Smooth muscle cell of bladder (primary cell): ENCODE data around the gene PCDHB4. TPM values are rescaled to one million over a fixed set of nuclear protein-coding genes. Genes with fewer than 3 reads are reported as not detected.

Experiments used
- total RNA-seq: library from RNA; depleted of rRNA; stranded (reverse); fragments of >200 nt; gene quantifications from 2 replicates; pipeline ENCODE4 v1.2.3, GENCODE V29; 2014

Gene PCDHB4
- 0.09 and 0.14 TPM in 2 replicates for total RNA-seq

DNA sequence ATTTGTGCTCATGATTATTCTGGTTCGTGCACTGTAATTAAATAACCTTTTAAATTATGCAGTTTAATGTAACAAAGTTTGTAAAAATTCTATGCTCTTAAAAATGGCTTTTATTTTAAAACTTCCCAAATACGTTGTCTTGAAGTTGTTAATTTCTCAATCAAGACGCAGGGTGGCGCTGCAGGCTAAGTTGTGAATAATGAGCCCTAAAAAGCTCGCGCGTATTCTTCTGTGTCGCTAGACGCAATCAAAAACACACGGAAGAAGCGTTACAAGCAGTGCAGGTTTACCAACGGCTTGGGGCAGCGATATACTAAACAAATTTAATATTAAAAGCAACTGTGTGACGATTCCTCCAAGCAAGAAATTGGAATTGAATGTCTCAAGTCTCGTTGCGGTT is at the start of gene PCDHB4:
TSS of gene PCDHB4 (plus strand) at position 256 of the 400 bp plus-strand sequence. CDS start 181 bp downstream, outside the sequence.

DNA sequence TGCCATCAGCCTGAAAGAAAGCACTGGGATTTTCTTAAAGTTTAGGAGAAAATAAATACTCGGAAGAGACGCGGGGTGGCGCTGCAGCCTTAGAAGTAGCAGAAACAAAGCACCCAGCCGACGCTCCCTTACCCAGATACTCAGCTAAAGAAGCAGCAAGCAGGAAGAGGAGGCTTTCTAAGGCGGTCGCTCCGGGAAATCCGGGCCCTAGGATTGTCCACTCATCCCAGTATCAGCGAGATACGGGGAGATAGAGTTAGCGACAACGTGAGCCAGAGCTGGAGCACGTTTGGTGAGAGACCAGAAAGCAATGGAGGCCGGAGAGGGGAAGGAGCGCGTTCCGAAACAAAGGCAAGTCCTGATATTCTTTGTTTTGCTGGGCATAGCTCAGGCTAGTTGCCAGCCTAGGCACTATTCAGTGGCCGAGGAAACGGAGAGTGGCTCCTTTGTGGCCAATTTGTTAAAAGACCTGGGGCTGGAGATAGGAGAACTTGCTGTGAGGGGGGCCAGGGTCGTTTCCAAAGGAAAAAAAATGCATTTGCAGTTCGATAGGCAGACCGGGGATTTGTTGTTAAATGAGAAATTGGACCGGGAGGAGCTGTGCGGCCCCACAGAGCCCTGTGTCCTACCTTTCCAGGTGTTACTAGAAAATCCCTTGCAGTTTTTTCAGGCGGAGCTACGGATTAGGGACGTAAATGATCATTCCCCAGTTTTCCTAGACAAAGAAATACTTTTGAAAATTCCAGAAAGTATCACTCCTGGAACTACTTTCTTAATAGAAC is 26.9 kb upstream of the PCDHB4 start, which contains the start of gene PCDHB2:
TSS of gene PCDHB2 (plus strand) at position 135 of the 782 bp plus-strand sequence. CDS start at position 311, 176 bp downstream.

DNA sequence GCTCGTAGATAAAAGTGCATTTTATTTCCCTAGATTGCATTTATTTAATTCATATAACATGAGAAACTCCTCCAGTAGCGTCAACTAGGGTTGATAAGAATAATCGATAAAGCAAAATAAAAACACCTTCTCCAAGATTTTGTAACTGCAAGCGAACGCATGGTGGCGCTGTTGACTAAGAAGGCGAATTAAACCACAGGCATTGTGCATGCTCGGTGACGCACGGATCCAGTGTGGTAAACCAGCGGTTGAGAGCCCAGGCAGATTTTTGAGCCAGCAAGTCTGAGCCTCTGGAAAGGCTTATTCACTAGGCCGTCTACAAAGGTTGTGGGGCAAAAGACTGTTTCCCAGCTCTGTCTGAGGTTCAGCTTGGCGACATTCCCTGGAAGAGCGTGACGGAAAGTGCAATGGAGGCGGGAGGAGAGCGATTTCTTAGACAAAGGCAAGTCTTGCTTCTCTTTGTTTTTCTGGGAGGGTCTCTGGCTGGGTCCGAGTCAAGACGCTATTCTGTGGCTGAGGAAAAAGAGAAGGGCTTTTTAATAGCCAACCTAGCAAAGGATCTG is 21.3 kb upstream of the PCDHB4 start, which contains the start of gene PCDHB3:
TSS of gene PCDHB3 (plus strand) at position 231 of the 563 bp plus-strand sequence. CDS start at position 408, 177 bp downstream.

DNA sequence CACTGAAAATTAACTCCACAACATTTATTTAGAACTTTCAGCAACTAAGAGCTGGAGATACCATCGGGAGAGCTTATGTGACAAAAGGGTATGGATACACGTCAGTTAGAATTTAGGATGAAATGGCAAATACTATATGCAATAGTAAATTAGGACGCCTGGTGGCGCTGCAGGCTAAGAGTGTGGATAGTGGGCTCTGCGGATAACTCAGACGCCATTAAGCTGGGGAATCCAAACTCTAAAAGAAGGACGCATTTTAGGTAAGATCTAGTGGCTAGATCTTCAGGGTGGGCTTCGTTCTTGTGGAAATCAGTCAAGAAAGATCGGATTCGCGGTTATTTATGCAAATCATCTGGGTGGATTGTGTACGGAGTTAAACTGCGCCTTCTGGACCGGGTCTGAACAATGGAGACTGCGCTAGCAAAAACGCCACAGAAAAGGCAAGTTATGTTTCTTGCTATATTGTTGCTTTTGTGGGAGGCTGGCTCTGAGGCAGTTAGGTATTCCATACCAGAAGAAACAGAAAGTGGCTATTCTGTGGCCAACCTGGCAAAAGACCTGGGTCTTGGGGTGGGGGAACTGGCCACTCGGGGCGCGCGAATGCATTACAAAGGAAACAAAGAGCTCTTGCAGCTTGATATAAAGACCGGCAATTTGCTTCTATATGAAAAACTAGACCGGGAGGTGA is 13.6 kb downstream of the PCDHB4 start, which contains the start of gene PCDHB5:
TSS of gene PCDHB5 (plus strand) at position 177 of the 688 bp plus-strand sequence. CDS start at position 406, 229 bp downstream.

DNA sequence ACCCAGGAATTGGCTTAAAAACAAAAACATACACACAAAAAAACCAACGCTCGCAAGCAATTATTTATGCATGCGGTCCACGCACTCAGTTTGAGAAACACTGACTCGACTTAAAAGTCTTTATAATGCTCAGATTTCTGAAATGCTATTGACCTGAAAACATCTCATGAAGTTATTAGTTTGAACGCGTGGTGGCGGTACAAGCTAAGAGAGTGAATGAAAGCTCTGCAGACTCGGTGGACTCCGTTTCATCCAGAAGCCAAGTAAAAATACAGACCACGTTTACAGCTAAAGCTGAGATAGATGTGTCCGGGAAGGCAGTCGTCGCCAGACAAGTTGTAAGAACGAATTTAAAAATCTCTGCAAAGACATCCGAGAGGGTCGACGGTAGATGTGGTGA is 28.2 kb downstream of the PCDHB4 start, which contains the start of gene PCDHB6:
TSS of gene PCDHB6 (plus strand) at position 246 of the 400 bp plus-strand sequence. CDS start 201 bp downstream, outside the sequence.

DNA sequence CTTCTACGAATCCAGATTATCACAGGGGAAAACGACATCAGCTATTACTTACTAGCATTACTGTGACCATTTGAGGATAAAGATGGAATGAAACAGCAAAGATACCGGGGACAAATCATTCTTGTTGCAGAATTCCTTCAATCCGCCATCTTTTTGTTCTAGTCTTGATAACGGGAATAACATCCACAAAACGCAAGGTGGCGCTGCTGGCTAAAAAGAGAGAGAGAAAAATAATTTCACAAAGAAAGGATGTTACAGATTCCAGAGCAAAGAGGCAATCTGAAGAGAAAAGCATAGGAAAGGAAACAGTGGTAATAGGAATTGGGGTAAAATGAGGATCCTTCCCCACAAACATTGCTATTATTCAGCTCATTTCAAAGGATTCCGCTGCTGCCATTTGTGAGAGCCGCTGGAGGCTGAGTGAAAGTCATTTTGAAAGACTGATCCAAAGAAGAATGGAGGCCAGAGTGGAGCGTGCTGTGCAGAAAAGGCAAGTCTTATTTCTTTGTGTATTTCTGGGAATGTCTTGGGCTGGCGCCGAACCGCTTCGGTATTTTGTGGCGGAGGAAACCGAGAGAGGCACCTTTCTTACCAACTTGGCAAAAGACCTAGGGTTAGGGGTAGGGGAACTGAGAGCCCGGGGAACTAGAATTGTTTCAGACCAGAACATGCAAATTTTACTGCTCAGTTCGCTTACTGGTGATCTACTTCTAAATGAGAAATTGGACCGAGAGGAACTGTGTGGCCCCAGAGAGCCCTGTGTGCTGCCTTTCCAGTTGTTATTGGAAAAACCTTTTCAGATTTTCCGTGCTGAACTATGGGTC is 51.0 kb downstream of the PCDHB4 start, which contains the start of gene PCDHB7:
TSS of gene PCDHB7 (plus strand) at position 264 of the 824 bp plus-strand sequence. CDS start at position 456, 192 bp downstream.

Other genes starting within 250 kb of the PCDHB4 start
- gene PCDHA12, start 246.5 kb upstream of the PCDHB4 start, total RNA-seq = under 0.01 and 0.09 TPM in 2 replicates
- gene PCDHA13, start 239.7 kb upstream of the PCDHB4 start, total RNA-seq = under 0.01 and 0.09 TPM in 2 replicates
- gene PCDHAC1, start 195.5 kb upstream of the PCDHB4 start, total RNA-seq = 0.14 and 0.18 TPM in 2 replicates
- 0.14 and 0.28 TPM in 2 replicates for gene PCDHAC2, start 155.3 kb upstream of the PCDHB4 start, total RNA-seq
- not detected in 2 replicates for gene PCDHB1, start 70.4 kb upstream of the PCDHB4 start, total RNA-seq
- 1.6 and 1.8 TPM in 2 replicates for gene PCDHB2, start 27.2 kb upstream of the PCDHB4 start, total RNA-seq
- 0.55 and 0.57 TPM in 2 replicates for gene PCDHB3, start 21.3 kb upstream of the PCDHB4 start, total RNA-seq
- gene PCDHB5, start 13.4 kb downstream of the PCDHB4 start, total RNA-seq = 0.57 and 1.4 TPM in 2 replicates
- gene PCDHB6, start 28.2 kb downstream of the PCDHB4 start, total RNA-seq = under 0.01 and 0.09 TPM in 2 replicates
- gene PCDHB7, start 50.8 kb downstream of the PCDHB4 start, total RNA-seq = 0.18 and 0.71 TPM in 2 replicates
- 0.09 and 0.43 TPM in 2 replicates for gene PCDHB8, start 56.0 kb downstream of the PCDHB4 start, total RNA-seq
- gene PCDHB16, start 60.6 kb downstream of the PCDHB4 start, total RNA-seq = 0.18 and 0.85 TPM in 2 replicates
- gene PCDHB9, start 65.3 kb downstream of the PCDHB4 start, total RNA-seq = 0.09 and 0.14 TPM in 2 replicates
- 0.28 and 0.71 TPM in 2 replicates for gene PCDHB10, start 70.5 kb downstream of the PCDHB4 start, total RNA-seq
- 0.18 and 0.28 TPM in 2 replicates for gene PCDHB11, start 77.8 kb downstream of the PCDHB4 start, total RNA-seq
- gene PCDHB12, start 86.9 kb downstream of the PCDHB4 start, total RNA-seq = 0.09 and 0.43 TPM in 2 replicates
- gene PCDHB13, start 92.1 kb downstream of the PCDHB4 start, total RNA-seq = 0.28 TPM in 2 replicates
- 0.46 and 0.85 TPM in 2 replicates for gene PCDHB14, start 101.5 kb downstream of the PCDHB4 start, total RNA-seq
- 0.46 and 0.71 TPM in 2 replicates for gene PCDHB15, start 123.6 kb downstream of the PCDHB4 start, total RNA-seq
- gene SLC25A2, start 182.2 kb downstream of the PCDHB4 start, total RNA-seq = 0.14 and 0.18 TPM in 2 replicates
- gene TAF7, start 199.0 kb downstream of the PCDHB4 start, total RNA-seq = 75.2 and 97.5 TPM in 2 replicates
- 1.1 TPM in 2 replicates for gene PCDHGA1, start 208.7 kb downstream of the PCDHB4 start, total RNA-seq
- gene PCDHGA2, start 216.9 kb downstream of the PCDHB4 start, total RNA-seq = 2.7 and 2.8 TPM in 2 replicates
- 0.85 and 1.4 TPM in 2 replicates for gene PCDHGA3, start 222.0 kb downstream of the PCDHB4 start, total RNA-seq
- 2.3 and 3.3 TPM in 2 replicates for gene PCDHGB1, start 228.3 kb downstream of the PCDHB4 start, total RNA-seq
- 3.3 and 4.5 TPM in 2 replicates for gene PCDHGA4, start 233.2 kb downstream of the PCDHB4 start, total RNA-seq
- gene PCDHGB2, start 238.2 kb downstream of the PCDHB4 start, total RNA-seq = 2.4 and 2.7 TPM in 2 replicates
- 1.3 TPM in 2 replicates for gene PCDHGA5, start 242.3 kb downstream of the PCDHB4 start, total RNA-seq
- gene PCDHGB3, start 248.4 kb downstream of the PCDHB4 start, total RNA-seq = 5.3 and 5.4 TPM in 2 replicates